ENCODE results near the gene UBE3B. TPM values are rescaled to one million over a fixed set of nuclear protein-coding genes. Genes with fewer than 3 reads are reported as not detected.

UBE3B gene
- total and polyA plus RNA-seq, 2 donors (not counting 1 experiment from before 2014, with no cell fraction given), result 27.2 to 52.1 TPM

GRCh38 chr12:109492371-109492770, 14.9 kb downstream of the UBE3B start:
- H2AFZ ChIP-seq (ENCODE audit: insufficient read depth, low read depth, low read length, poor library complexity, severe bottlenecking), result no peak overlapping the region
- H3K27ac Mint-ChIP-seq, result no peak overlapping the region
- H3K79me2 ChIP-seq (ENCODE audit: control insufficient read depth, insufficient read depth, low read length), result no peaks in the 10 kb centered on the region
- H3K4me3 ChIP-seq (ENCODE audit: control extremely low read depth in 1 of 5, extremely low read depth in 1 of 5, insufficient read depth in 1 of 5, low read depth in 2 of 5, low read length in 4 of 5), result no peak overlapping the region
- intact Hi-C loops (cut with micrococcal nuclease), result no loop called here
- TF ChIP-seq EZH2 (IDR thresholded peaks at IDR 0.05; ENCODE audit: borderline replicate concordance, insufficient read depth, low read depth, low read length, poor library complexity, severe bottlenecking), result no peak
- TF ChIP-seq, protein P1, sequence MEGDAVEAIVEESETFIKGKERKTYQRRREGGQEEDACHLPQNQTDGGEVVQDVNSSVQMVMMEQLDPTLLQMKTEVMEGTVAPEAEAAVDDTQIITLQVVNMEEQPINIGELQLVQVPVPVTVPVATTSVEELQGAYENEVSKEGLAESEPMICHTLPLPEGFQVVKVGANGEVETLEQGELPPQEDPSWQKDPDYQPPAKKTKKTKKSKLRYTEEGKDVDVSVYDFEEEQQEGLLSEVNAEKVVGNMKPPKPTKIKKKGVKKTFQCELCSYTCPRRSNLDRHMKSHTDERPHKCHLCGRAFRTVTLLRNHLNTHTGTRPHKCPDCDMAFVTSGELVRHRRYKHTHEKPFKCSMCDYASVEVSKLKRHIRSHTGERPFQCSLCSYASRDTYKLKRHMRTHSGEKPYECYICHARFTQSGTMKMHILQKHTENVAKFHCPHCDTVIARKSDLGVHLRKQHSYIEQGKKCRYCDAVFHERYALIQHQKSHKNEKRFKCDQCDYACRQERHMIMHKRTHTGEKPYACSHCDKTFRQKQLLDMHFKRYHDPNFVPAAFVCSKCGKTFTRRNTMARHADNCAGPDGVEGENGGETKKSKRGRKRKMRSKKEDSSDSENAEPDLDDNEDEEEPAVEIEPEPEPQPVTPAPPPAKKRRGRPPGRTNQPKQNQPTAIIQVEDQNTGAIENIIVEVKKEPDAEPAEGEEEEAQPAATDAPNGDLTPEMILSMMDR (IDR thresholded peaks at IDR 0.05), result no peak
- H3K9me3 Mint-ChIP-seq (ENCODE audit: insufficient read depth), result no peaks in the 10 kb centered on the region
- no peaks in the 10 kb centered on the region for H3K27me3 ChIP-seq (replicated peaks in 1 of 4; ENCODE audit: control extremely low read depth in 1 of 4, control insufficient read depth in 3 of 4, insufficient read depth in 4 of 4, low read length in 3 of 4)
- WGBS (ENCODE audit: insufficient coverage), result 100% methylated on average over 3 of the region's 5 CpGs
- no peaks in the 10 kb centered on the region for H4K20me1 ChIP-seq (ENCODE audit: control insufficient read depth, insufficient read depth, low read length, poor library complexity, severe bottlenecking)
- no peaks in the 10 kb centered on the region for H3K27me3 Mint-ChIP-seq
- H3K4me2 ChIP-seq (replicated peaks; ENCODE audit: low read depth, low read length, poor library complexity, severe bottlenecking), result no peak overlapping the region
- H3K9me3 ChIP-seq (ENCODE audit: control extremely low read depth in 1 of 3, control insufficient read depth in 2 of 3, insufficient read depth in 1 of 3, low read length in 2 of 3), result peaks cover 0 to 2% (median 0%) of the 10 kb centered on the region in 3 donors
- POLR2A ChIA-PET, result no interaction called here
- DNase-seq, result no peak
- no peaks in the 10 kb centered on the region for H3K4me1 ChIP-seq (ENCODE audit: control insufficient read depth in 2 of 2, insufficient read depth in 2 of 2, low read length in 2 of 2)
- no peak for ATAC-seq (ENCODE audit: low read depth)
- H3K9ac ChIP-seq (ENCODE audit: low read length), result no peak overlapping the region
- CTCF ChIA-PET, result no interaction called here
- peaks cover 12 to 71% of the 10 kb centered on the region in 2 experiments for H3K36me3 ChIP-seq (replicated peaks in 1 of 2; ENCODE audit: control extremely low read depth in 1 of 2, control insufficient read depth in 1 of 2, extremely low read depth in 1 of 2, insufficient read depth in 2 of 2, low read length in 1 of 2)
- H3K27ac ChIP-seq (ENCODE audit: low read length in 2 of 2), result no peak overlapping the region
- H3K4me3 Mint-ChIP-seq, result no peak overlapping the region
- no peaks in the 10 kb centered on the region for H3K4me1 Mint-ChIP-seq

- TF ChIP-seq, protein P1 (IDR thresholded peaks at IDR 0.05), result no peak
- no peak for TF ChIP-seq EZH2 (IDR thresholded peaks at IDR 0.05; ENCODE audit: borderline replicate concordance, insufficient read depth, low read depth, low read length, poor library complexity, severe bottlenecking)
- no peaks in the 10 kb centered on the region for H3K4me1 ChIP-seq (ENCODE audit: control insufficient read depth in 2 of 2, insufficient read depth in 2 of 2, low read length in 2 of 2)
- no peak overlapping the region for H3K27ac Mint-ChIP-seq
Measured at GRCh38 chr12:109493090-109493489, 15.7 kb downstream of the UBE3B start.

More at GRCh38 chr12:109493090-109493489, 15.7 kb downstream of the UBE3B start:
- H3K4me3 Mint-ChIP-seq, result no peak overlapping the region
- H3K4me2 ChIP-seq (replicated peaks; ENCODE audit: low read depth, low read length, poor library complexity, severe bottlenecking), result no peak overlapping the region
- CTCF ChIA-PET, result interaction anchor here (1.9 kb wide), 1 partner anchor 26 kb away, joined by 5 read pairs; no protein-coding TSS in a partner anchor
- H3K4me1 Mint-ChIP-seq, result no peaks in the 10 kb centered on the region
- DNase-seq (no peak), ATAC-seq (ENCODE audit: low read depth) (no peak)
- POLR2A ChIA-PET, result no interaction called here
- no peaks in the 10 kb centered on the region for H3K79me2 ChIP-seq (ENCODE audit: control insufficient read depth, insufficient read depth, low read length)
- intact Hi-C loops (cut with micrococcal nuclease), result no loop called here
- H3K4me3 ChIP-seq (ENCODE audit: control extremely low read depth in 1 of 5, extremely low read depth in 1 of 5, insufficient read depth in 1 of 5, low read depth in 2 of 5, low read length in 4 of 5), result no peak overlapping the region
- H3K36me3 ChIP-seq (replicated peaks in 1 of 2; ENCODE audit: control extremely low read depth in 1 of 2, control insufficient read depth in 1 of 2, extremely low read depth in 1 of 2, insufficient read depth in 2 of 2, low read length in 1 of 2), result peaks cover 6 to 71% of the 10 kb centered on the region in 2 experiments
- H3K9me3 ChIP-seq (ENCODE audit: control extremely low read depth in 1 of 3, control insufficient read depth in 2 of 3, insufficient read depth in 1 of 3, low read length in 2 of 3), result peaks cover 0 to 2% (median 0%) of the 10 kb centered on the region in 3 donors
- no peak overlapping the region for H2AFZ ChIP-seq (ENCODE audit: insufficient read depth, low read depth, low read length, poor library complexity, severe bottlenecking)
- no peaks in the 10 kb centered on the region for H3K27me3 Mint-ChIP-seq
- no peaks in the 10 kb centered on the region for H3K27me3 ChIP-seq (replicated peaks in 1 of 4; ENCODE audit: control extremely low read depth in 1 of 4, control insufficient read depth in 3 of 4, insufficient read depth in 4 of 4, low read length in 3 of 4)
- H3K9ac ChIP-seq (ENCODE audit: low read length), result no peak overlapping the region
- H3K9me3 Mint-ChIP-seq (ENCODE audit: insufficient read depth), result no peaks in the 10 kb centered on the region
- H4K20me1 ChIP-seq (ENCODE audit: control insufficient read depth, insufficient read depth, low read length, poor library complexity, severe bottlenecking), result no peaks in the 10 kb centered on the region
- no peak overlapping the region for H3K27ac ChIP-seq (ENCODE audit: low read length in 2 of 2)

Measured in B cell (primary cell).